Stomach (tissue), 4 donors: Measurements from ENCODE around the gene SLC25A1.

Experiments used
- CTCF ChIP-seq, 7 experiments: fragments of 450-650 bp in 4 of 7; fragments of 200-600 bp in 3 of 7; sonication (generic) in 3 of 7; IDR thresholded peaks; one replicate each; pipeline ENCODE4 v1.5.1; 2016 to 2019; ENCODE audit warnings: antibody characterized with exemption in 7 of 7, control low read depth in 2 of 7, mild to moderate bottlenecking in 1 of 7
- POLR2A ChIP-seq, 4 donors: fragments of 450-650 bp; IDR thresholded peaks; one replicate each; pipeline ENCODE4 v1.6.1; 2016; ENCODE audit warnings: antibody characterized with exemption in 4 of 4, control low read depth in 2 of 4, mild to moderate bottlenecking in 1 of 4, moderate library complexity in 1 of 4

GRCh38 chr22:19213442-19214077 lies 35.0 kb upstream of the SLC25A1 start:
- TF ChIP-seq POLR2A (IDR thresholded peaks at IDR 0.05) (no peak), CTCF (IDR thresholded peaks at IDR 0.05) (no peak)
